CD8-positive, alpha-beta memory T cell (primary cell): ENCODE data around the gene WWP2. TPM values are rescaled to one million over a fixed set of nuclear protein-coding genes. Genes with fewer than 3 reads are reported as not detected.

ENCODE experiments used
- CTCF ChIA-PET: fragments of 350-600 bp; sonication (Branson Sonifier 250); formaldehyde crosslinking; loops from one replicate; lab custom pipeline; 2021; ENCODE audit warnings: antibody characterized with exemption; lab: Charles Lee
- POLR2A ChIA-PET: fragments of 350-600 bp; sonication (Branson Sonifier 250); formaldehyde crosslinking; loops from one replicate; lab custom pipeline; 2021; ENCODE audit warnings: antibody characterized with exemption; lab: Charles Lee
- DNase-seq, 5 donors: peaks; one replicate each; pipeline versions ENCODE4 v3.0.0 to v3.0.0-alpha.2; 2020 to 2022; ENCODE audit warnings: mixed read lengths in 1 of 5
- H3K27ac ChIP-seq: one replicate; pipeline ENCODE4 v1.7.0; 2013; ENCODE audit warnings: low read depth, mild to moderate bottlenecking, low read length, moderate library complexity
- H3K27me3 ChIP-seq: 2 replicates; pipeline ENCODE4 v1.7.0; 2013; ENCODE audit warnings: low read length, mild to moderate bottlenecking; ENCODE audit not compliant: insufficient read depth, poor library complexity, severe bottlenecking
- H3K36me3 ChIP-seq: 2 replicates; pipeline ENCODE4 v1.7.0; 2013; ENCODE audit warnings: mild to moderate bottlenecking, low read length, moderate library complexity; ENCODE audit not compliant: insufficient read depth
- H3K4me1 ChIP-seq: 2 replicates; pipeline ENCODE4 v1.7.0; 2013; ENCODE audit warnings: mild to moderate bottlenecking, low read length, moderate library complexity; ENCODE audit not compliant: insufficient read depth
- H3K4me3 ChIP-seq: 2 replicates; pipeline ENCODE4 v1.7.0; 2013; ENCODE audit warnings: mild to moderate bottlenecking, low read length
- H3K9me3 ChIP-seq: 2 replicates; pipeline ENCODE4 v1.7.0; 2013; ENCODE audit warnings: mild to moderate bottlenecking, low read length
- H3K27ac Mint-ChIP-seq, 8 donors: one replicate each; pipeline ENCODE4 v1.8.0; 2020 to 2021; ENCODE audit warnings: mixed read lengths in 8 of 8, mild to moderate bottlenecking in 6 of 8, inconsistent platforms in 3 of 8, moderate library complexity in 3 of 8
- H3K27me3 Mint-ChIP-seq, 2 donors: one replicate each; pipeline ENCODE4 v1.8.0; 2020 to 2021; ENCODE audit warnings: mixed read lengths in 2 of 2, mild to moderate bottlenecking in 1 of 2, moderate library complexity in 1 of 2
- H3K36me3 Mint-ChIP-seq, 3 donors: one replicate each; pipeline ENCODE4 v1.8.0; 2020 to 2021; ENCODE audit warnings: mixed read lengths in 3 of 3, inconsistent platforms in 1 of 3, mild to moderate bottlenecking in 1 of 3
- H3K4me1 Mint-ChIP-seq, 3 donors: one replicate each; pipeline ENCODE4 v1.8.0; 2020 to 2021; ENCODE audit warnings: mixed read lengths in 3 of 3, inconsistent platforms in 1 of 3, mild to moderate bottlenecking in 1 of 3
- H3K4me3 Mint-ChIP-seq, 7 donors: one replicate each; pipeline ENCODE4 v1.8.0; 2020 to 2021; ENCODE audit warnings: mixed read lengths in 7 of 7, mild to moderate bottlenecking in 6 of 7, moderate library complexity in 4 of 7, inconsistent platforms in 2 of 7
- H3K9me3 Mint-ChIP-seq, 5 donors: one replicate each; pipeline ENCODE4 v1.8.0; 2020 to 2022; ENCODE audit warnings: mixed read lengths in 5 of 5, mild to moderate bottlenecking in 3 of 5, moderate library complexity in 2 of 5, inconsistent platforms in 1 of 5
- polyA plus RNA-seq: library from polyadenylated mRNA; unstranded; fragments of 300-500 nt; fragmentation: Illumina TruSeq; gene quantifications from one replicate; pipeline ENCODE4 v1.2.3, GENCODE V29; 2021
- total RNA-seq, 2 experiments: library from RNA; stranded (reverse); gene quantifications; one replicate each; pipeline ENCODE4 v1.2.3, GENCODE V29; 2021

Gene WWP2
- total and polyA plus RNA-seq, 3 experiments from 2014 or later = 41.0 to 50.6 (median 46.3) TPM

DNA sequence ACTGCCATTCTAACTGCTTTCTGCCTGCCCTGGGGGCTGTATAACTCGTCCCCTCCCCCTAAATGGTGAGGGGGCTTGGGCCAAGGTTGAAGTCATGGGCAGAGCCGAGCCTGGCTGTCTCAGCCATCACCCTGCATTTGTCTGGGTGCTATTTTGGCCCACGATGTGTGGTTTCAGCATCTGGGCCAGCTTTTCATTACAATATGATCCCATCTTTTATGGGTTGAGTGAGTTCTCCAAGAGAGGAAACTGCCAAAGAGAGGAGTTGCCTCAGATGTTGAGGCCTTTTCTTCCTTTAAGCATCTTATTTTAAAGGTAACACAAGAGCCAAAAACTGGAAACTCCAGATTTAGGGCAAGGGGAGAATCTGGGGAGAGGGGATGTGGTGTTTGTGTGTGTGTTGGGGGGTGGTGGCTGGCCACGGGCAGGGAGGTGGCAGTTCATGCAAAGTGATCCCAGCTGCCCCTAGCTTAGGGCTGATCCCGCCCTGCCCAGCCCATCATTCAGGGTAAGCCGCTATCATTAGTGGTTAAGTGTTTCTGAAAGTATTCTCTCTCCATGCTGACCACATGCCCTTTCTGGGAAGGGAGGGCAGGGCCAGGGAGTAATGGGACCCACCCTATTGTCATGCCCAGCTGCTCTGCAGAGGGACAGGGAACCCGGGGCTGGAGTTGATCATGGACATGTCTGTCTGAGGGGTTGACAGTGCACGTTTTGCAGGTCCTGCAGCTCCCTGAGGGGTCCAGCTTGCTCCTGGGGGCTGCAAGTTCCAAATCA lies 105.8 kb downstream of the WWP2 start:
- Histone ChIP-seq H3K27me3 (no peaks in the 10 kb centered on the region), H3K4me3 (no peak overlapping the region), H3K36me3 (peaks cover 15% of the 10 kb centered on the region), H3K9me3 (no peaks in the 10 kb centered on the region), H3K27ac (no peak overlapping the region), H3K4me1 (no peaks in the 10 kb centered on the region)
- Mint-ChIP-seq H3K27me3 (no peaks in the 10 kb centered on the region), H3K36me3 (peaks cover 5 to 58% (median 12%) of the 10 kb centered on the region in 3 donors), H3K9me3 (no peaks in the 10 kb centered on the region), H3K27ac (peak overlapping the region in 2 of 8 donors; percentile 23 to 33), H3K4me1 (peaks cover 0 to 2% (median 0%) of the 10 kb centered on the region in 3 donors), H3K4me3 (no peak overlapping the region)
- POLR2A ChIA-PET = no interaction called here
- DNase-seq = no peak
- CTCF ChIA-PET = interaction anchor here (1.2 kb wide), 1 partner anchor 13 kb away, joined by 3 read pairs; no protein-coding TSS in a partner anchor

GRCh38 chr16:69870761-69871160 lies 108.6 kb downstream of the WWP2 start:
- Histone ChIP-seq H3K27ac (no peak overlapping the region), H3K27me3 (no peaks in the 10 kb centered on the region), H3K4me3 (no peak overlapping the region), H3K9me3 (no peaks in the 10 kb centered on the region), H3K4me1 (no peaks in the 10 kb centered on the region), H3K36me3 (peaks cover 33% of the 10 kb centered on the region)
- Mint-ChIP-seq H3K27ac (peak overlapping the region in 1 of 8 donors; percentile 27), H3K9me3 (no peaks in the 10 kb centered on the region), H3K27me3 (no peaks in the 10 kb centered on the region), H3K36me3 (peaks cover 11 to 78% (median 18%) of the 10 kb centered on the region in 3 donors), H3K4me1 (peaks cover 0 to 2% (median 0%) of the 10 kb centered on the region in 3 donors), H3K4me3 (no peak overlapping the region)
- ChIA-PET CTCF (interaction anchor here (1.8 kb wide), 1 partner anchor 11 kb away, joined by 3 read pairs; no protein-coding TSS in a partner anchor), POLR2A (interaction anchor here (0.7 kb wide), 1 partner anchor 557 kb away, joined by 4 read pairs; no protein-coding TSS in a partner anchor)
- DNase-seq = no peak

- no peaks in the 10 kb centered on the region for H3K4me1 ChIP-seq
- peaks cover 13 to 79% (median 20%) of the 10 kb centered on the region in 3 donors for H3K36me3 Mint-ChIP-seq
- DNase-seq = no peak
- H3K27ac Mint-ChIP-seq = peak overlapping the region in 1 of 8 donors; percentile 14
- POLR2A ChIA-PET = no interaction called here
- no peak overlapping the region for H3K4me3 Mint-ChIP-seq
- H3K9me3 Mint-ChIP-seq = peaks cover 0 to 2% (median 0%) of the 10 kb centered on the region in 5 donors
- H3K36me3 ChIP-seq = peaks cover 33% of the 10 kb centered on the region
- H3K27me3 Mint-ChIP-seq = no peaks in the 10 kb centered on the region
- CTCF ChIA-PET = no interaction called here
- no peak overlapping the region for H3K4me3 ChIP-seq
- H3K27ac ChIP-seq = no peak overlapping the region
- H3K4me1 Mint-ChIP-seq = no peaks in the 10 kb centered on the region
- H3K9me3 ChIP-seq = no peaks in the 10 kb centered on the region
- H3K27me3 ChIP-seq = no peaks in the 10 kb centered on the region
Observed at GRCh38 chr16:69871708-69872107, 109.6 kb downstream of the WWP2 start.

GRCh38 chr16:69872888-69873287 lies 110.8 kb downstream of the WWP2 start:
- ChIA-PET POLR2A (no interaction called here), CTCF (no interaction called here)
- Mint-ChIP-seq H3K9me3 (peaks cover 0 to 4% (median 0%) of the 10 kb centered on the region in 5 donors), H3K4me1 (no peaks in the 10 kb centered on the region), H3K27ac (peak overlapping the region in 1 of 8 donors; percentile 48), H3K36me3 (peaks cover 20 to 84% (median 29%) of the 10 kb centered on the region in 3 donors), H3K27me3 (no peaks in the 10 kb centered on the region), H3K4me3 (no peak overlapping the region)
- DNase-seq = no peak
- Histone ChIP-seq H3K4me1 (no peaks in the 10 kb centered on the region), H3K36me3 (peaks cover 33% of the 10 kb centered on the region), H3K4me3 (no peak overlapping the region), H3K9me3 (no peaks in the 10 kb centered on the region), H3K27ac (no peak overlapping the region), H3K27me3 (no peaks in the 10 kb centered on the region)

DNA sequence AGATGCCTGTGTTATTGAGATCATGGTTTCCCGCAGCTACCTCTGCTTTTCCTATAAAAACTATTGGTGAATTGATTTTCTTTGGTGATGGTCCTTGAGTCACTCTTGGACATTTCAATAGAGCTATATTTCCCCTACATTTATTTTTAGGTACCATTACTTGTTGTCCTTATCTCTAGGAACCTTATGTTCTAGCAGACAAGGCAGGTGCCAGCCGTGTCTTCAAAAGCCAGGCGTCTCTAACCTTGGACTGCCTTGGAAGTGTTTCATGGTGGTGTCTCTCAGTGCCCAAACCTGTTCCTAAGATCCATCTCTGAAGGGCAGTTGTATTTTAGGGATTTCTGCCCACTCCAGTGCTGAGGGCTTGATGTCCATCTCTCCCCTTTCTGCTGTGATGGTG lies 111.7 kb downstream of the WWP2 start:
- CTCF ChIA-PET = no interaction called here
- no peak overlapping the region for H3K27ac ChIP-seq
- POLR2A ChIA-PET = interaction anchor here (0.5 kb wide), 1 partner anchor 152 kb away, joined by 5 read pairs; no protein-coding TSS in a partner anchor
- H3K4me1 ChIP-seq = no peaks in the 10 kb centered on the region
- H3K9me3 ChIP-seq = no peaks in the 10 kb centered on the region
- Mint-ChIP-seq H3K36me3 (peaks cover 20 to 86% (median 35%) of the 10 kb centered on the region in 3 donors), H3K27me3 (no peaks in the 10 kb centered on the region), H3K4me1 (no peaks in the 10 kb centered on the region), H3K9me3 (peaks cover 0 to 4% (median 0%) of the 10 kb centered on the region in 5 donors), H3K27ac (no peak overlapping the region), H3K4me3 (no peak overlapping the region)
- DNase-seq = no peak
- H3K4me3 ChIP-seq = no peak overlapping the region
- H3K36me3 ChIP-seq = peaks cover 33% of the 10 kb centered on the region
- no peaks in the 10 kb centered on the region for H3K27me3 ChIP-seq

GRCh38 chr16:69874271-69874670 lies 112.1 kb downstream of the WWP2 start:
- H3K36me3 Mint-ChIP-seq = peaks cover 23 to 90% (median 36%) of the 10 kb centered on the region in 3 donors
- no peaks in the 10 kb centered on the region for H3K9me3 ChIP-seq
- H3K27me3 Mint-ChIP-seq = no peaks in the 10 kb centered on the region
- no peak for DNase-seq
- peaks cover 0 to 4% (median 0%) of the 10 kb centered on the region in 5 donors for H3K9me3 Mint-ChIP-seq
- peaks cover 33% of the 10 kb centered on the region for H3K36me3 ChIP-seq
- H3K27me3 ChIP-seq = no peaks in the 10 kb centered on the region
- POLR2A ChIA-PET = no interaction called here
- H3K27ac Mint-ChIP-seq = peak overlapping the region in 1 of 8 donors; percentile 57
- H3K4me1 Mint-ChIP-seq = no peaks in the 10 kb centered on the region
- CTCF ChIA-PET = no interaction called here
- H3K4me3 ChIP-seq = no peak overlapping the region
- H3K27ac ChIP-seq = no peak overlapping the region
- H3K4me3 Mint-ChIP-seq = no peak overlapping the region
- no peaks in the 10 kb centered on the region for H3K4me1 ChIP-seq

DNA sequence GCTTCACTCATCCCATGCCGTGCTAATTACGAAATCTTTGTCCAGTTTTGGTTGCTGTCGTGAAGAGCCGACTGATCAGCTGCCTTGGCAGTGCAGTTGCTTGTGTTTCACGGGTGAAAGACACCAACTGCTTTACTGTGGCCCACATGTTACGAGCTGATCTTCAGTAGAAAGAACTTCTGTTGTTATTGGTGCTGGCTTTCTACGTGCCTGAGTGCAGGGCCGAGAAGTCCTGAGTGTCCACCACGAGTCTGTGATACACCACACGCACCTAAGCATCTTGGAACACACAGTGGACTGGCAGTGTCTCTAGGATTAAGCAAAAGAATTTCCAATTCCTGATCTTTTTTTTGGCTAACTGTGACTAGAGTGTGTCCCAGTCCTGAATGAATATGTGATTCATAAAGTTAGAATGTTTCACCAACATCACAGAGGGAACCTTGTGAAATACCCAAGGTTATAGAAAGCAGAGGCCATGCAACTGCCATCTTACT lies 118.6 kb downstream of the WWP2 start:
- H3K4me3 Mint-ChIP-seq = no peak overlapping the region
- CTCF ChIA-PET = interaction anchor here (1.3 to 1.4 kb wide), 2 partner anchors 11 to 13 kb away, joined by 3 read pairs; no protein-coding TSS in a partner anchor

DNA sequence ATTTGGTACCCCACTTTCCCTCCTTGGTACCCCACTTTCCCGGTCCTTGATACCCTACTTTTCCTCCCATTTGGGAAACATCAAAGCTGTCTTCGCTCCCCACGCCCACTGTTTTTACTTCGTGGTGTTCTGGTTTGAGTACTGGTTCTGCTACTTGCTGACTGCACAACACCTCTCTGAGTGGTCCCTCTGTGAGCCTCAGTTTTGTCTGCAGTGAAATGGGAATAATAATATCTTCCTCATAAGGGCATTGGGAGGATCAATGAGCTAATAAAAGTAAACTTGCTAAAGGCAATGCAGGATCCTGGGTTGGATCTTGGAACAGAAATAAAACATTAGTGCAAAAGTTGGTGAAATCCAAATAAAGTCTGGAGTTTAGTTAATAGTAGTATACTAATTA lies 119.0 kb downstream of the WWP2 start:
- Mint-ChIP-seq H3K4me3 (peak overlapping the region in 1 of 7 donors; percentile 61), H3K9me3 (peaks cover 0 to 4% (median 0%) of the 10 kb centered on the region in 5 donors), H3K4me1 (peaks cover 7 to 14% (median 8%) of the 10 kb centered on the region in 3 donors), H3K36me3 (peaks cover 17 to 72% (median 32%) of the 10 kb centered on the region in 3 donors), H3K27me3 (no peaks in the 10 kb centered on the region), H3K27ac (no peak overlapping the region)
- Histone ChIP-seq H3K4me1 (no peaks in the 10 kb centered on the region), H3K36me3 (peaks cover 12% of the 10 kb centered on the region), H3K4me3 (no peak overlapping the region), H3K27ac (no peak overlapping the region), H3K9me3 (no peaks in the 10 kb centered on the region), H3K27me3 (no peaks in the 10 kb centered on the region)
- CTCF ChIA-PET = interaction anchor here (1.2 to 1.4 kb wide), 3 partner anchors 11 to 39 kb away, joined by 3 read pairs; no protein-coding TSS in a partner anchor
- DNase-seq = no peak
- POLR2A ChIA-PET = no interaction called here

More for the DNA sequence above, 118.6 kb downstream of the WWP2 start:
- H3K27ac Mint-ChIP-seq = no peak overlapping the region
- POLR2A ChIA-PET = no interaction called here
- H3K27ac ChIP-seq = no peak overlapping the region
- H3K9me3 ChIP-seq = no peaks in the 10 kb centered on the region
- H3K27me3 ChIP-seq = no peaks in the 10 kb centered on the region
- peaks cover 12% of the 10 kb centered on the region for H3K36me3 ChIP-seq
- H3K27me3 Mint-ChIP-seq = no peaks in the 10 kb centered on the region
- no peak for DNase-seq
- no peak overlapping the region for H3K4me3 ChIP-seq
- peaks cover 0 to 4% (median 0%) of the 10 kb centered on the region in 5 donors for H3K9me3 Mint-ChIP-seq
- no peaks in the 10 kb centered on the region for H3K4me1 ChIP-seq
- peaks cover 18 to 71% (median 33%) of the 10 kb centered on the region in 3 donors for H3K36me3 Mint-ChIP-seq
- peaks cover 5 to 12% (median 6%) of the 10 kb centered on the region in 3 donors for H3K4me1 Mint-ChIP-seq
